H1 (cell line): ENCODE data around the gene GTF2F1.

Source experiments
- ATF3 ChIP-seq: IDR thresholded peaks from 2 replicates; pipeline ENCODE4 v1.6.1; 2011; ENCODE audit warnings: low read depth, mild to moderate bottlenecking, low read length; ENCODE audit not compliant: insufficient read depth
- BCL11A ChIP-seq, 2 experiments: IDR thresholded peaks; one replicate each; pipeline ENCODE4 v1.6.1; 2011; ENCODE audit warnings: low read depth in 2 of 2, low read length in 2 of 2, mild to moderate bottlenecking in 2 of 2
- CTCF ChIP-seq, 3 experiments: IDR thresholded peaks; 1 replicate in 2 of 3; 2 replicates in 1 of 3; pipeline versions ENCODE4 v1.5.1 to v1.6.1; 2011; ENCODE audit warnings: low read length in 3 of 3, mild to moderate bottlenecking in 3 of 3, inconsistent platforms in 2 of 3, low read depth in 1 of 3, moderate library complexity in 1 of 3; ENCODE audit not compliant: insufficient read depth in 1 of 3; ENCODE audit errors: control extremely low read depth in 1 of 3
- EP300 ChIP-seq, 2 experiments: IDR thresholded peaks; 1 replicate in 1 of 2; 2 replicates in 1 of 2; pipeline ENCODE4 v1.6.1; 2011 to 2012; ENCODE audit warnings: low read depth in 2 of 2, low read length in 2 of 2, mild to moderate bottlenecking in 2 of 2, borderline replicate concordance in 1 of 2, inconsistent platforms in 1 of 2, moderate library complexity in 1 of 2
- EZH2 ChIP-seq: fragments of 200-600 bp; sonication (generic); IDR thresholded peaks from 2 replicates; pipeline ENCODE4 v1.7.1; 2012; ENCODE audit warnings: low read depth, mild to moderate bottlenecking, moderate library complexity, low read length, inconsistent platforms; ENCODE audit not compliant: severe bottlenecking
- MAX ChIP-seq: IDR thresholded peaks from 2 replicates; pipeline ENCODE4 v1.6.1; 2012; ENCODE audit warnings: inconsistent platforms
- RAD21 ChIP-seq, 2 experiments: IDR thresholded peaks in 1 of 2; conservative IDR thresholded peaks in 1 of 2; 2 replicates each; pipeline ENCODE4 v1.6.1; 2011; ENCODE audit warnings: low read depth in 2 of 2, low read length in 2 of 2, improper control_type of control experiment in 1 of 2, inconsistent platforms in 1 of 2, mild to moderate bottlenecking in 1 of 2, moderate library complexity in 1 of 2
- SIN3A ChIP-seq, 2 experiments: IDR thresholded peaks in 1 of 2; conservative IDR thresholded peaks in 1 of 2; 2 replicates each; pipeline ENCODE4 v1.6.1; 2011 to 2012; ENCODE audit warnings: low read length in 2 of 2, improper control_type of control experiment in 1 of 2, low read depth in 1 of 2, mild to moderate bottlenecking in 1 of 2
- SP4 ChIP-seq: IDR thresholded peaks from 2 replicates; pipeline ENCODE4 v1.6.1; 2012; ENCODE audit warnings: low read length, inconsistent platforms
- SRF ChIP-seq: IDR thresholded peaks from 2 replicates; pipeline ENCODE4 v1.6.1; 2011; ENCODE audit warnings: mild to moderate bottlenecking, low read depth, low read length, moderate library complexity
- ZNF274 ChIP-seq: IDR thresholded peaks from 2 replicates; pipeline ENCODE4 v1.7.0; 2012; ENCODE audit warnings: low read length, borderline replicate concordance; ENCODE audit errors: extremely low read depth

GRCh38 chr19:6402058-6402457 is 9.1 kb upstream of the GTF2F1 start:
- no peak for TF ChIP-seq ZNF274
- TF ChIP-seq EZH2, result no peak
- no peak for TF ChIP-seq ATF3
- TF ChIP-seq BCL11A (IDR thresholded peaks at IDR 0.05; ENCODE audit: low read depth in 2 of 2, low read length in 2 of 2), result no peak
- TF ChIP-seq MAX, result no peak
- TF ChIP-seq CTCF (IDR thresholded peaks at IDR 0.05; ENCODE audit: control extremely low read depth in 1 of 3, insufficient read depth in 1 of 3, low read depth in 1 of 3, low read length in 3 of 3), result no peak
- no peak for TF ChIP-seq SIN3A (conservative IDR thresholded peaks at IDR 0.05 in 1 of 2, IDR thresholded peaks at IDR 0.05 in 1 of 2; ENCODE audit: low read depth in 1 of 2, low read length in 2 of 2)
- TF ChIP-seq RAD21 (IDR thresholded peaks at IDR 0.05 in 1 of 2, conservative IDR thresholded peaks at IDR 0.05 in 1 of 2; ENCODE audit: low read depth in 2 of 2, low read length in 2 of 2), result no peak
- TF ChIP-seq EP300 (IDR thresholded peaks at IDR 0.05; ENCODE audit: borderline replicate concordance in 1 of 2, low read depth in 2 of 2, low read length in 2 of 2), result no peak
- TF ChIP-seq SP4, result no peak
- TF ChIP-seq SRF, result no peak
